GM12878 (cell line): ENCODE data around the gene CYS1. TPM values are rescaled to one million over a fixed set of nuclear protein-coding genes. Genes with fewer than 3 reads are reported as not detected.

Experiments
- ASH2L ChIP-seq: fragments of 300-600, 200-600 bp; sonication (generic); IDR thresholded peaks from 2 replicates; pipeline ENCODE4 v1.6.1; 2017; ENCODE audit warnings: low read depth, mild to moderate bottlenecking, borderline replicate concordance
- ATF3 ChIP-seq: IDR thresholded peaks from 2 replicates; pipeline ENCODE4 v1.6.1; 2011; ENCODE audit warnings: low read depth, mild to moderate bottlenecking, low read length, moderate library complexity, borderline replicate concordance; ENCODE audit errors: extremely low read depth
- CEBPZ ChIP-seq: fragments of 150-350 bp; IDR thresholded peaks from 2 replicates; pipeline ENCODE4 v1.6.1; 2016; ENCODE audit warnings: low read depth, low read length
- CHD2 ChIP-seq: IDR thresholded peaks from 2 replicates; pipeline ENCODE4 v1.6.1; 2011; ENCODE audit warnings: low read depth, low read length, improper control_type of control experiment, borderline replicate concordance
- DPF2 ChIP-seq: fragments of 450-650 bp; IDR thresholded peaks from 2 replicates; pipeline ENCODE4 v1.6.1; 2017; ENCODE audit warnings: mild to moderate bottlenecking
- EZH2 ChIP-seq: IDR thresholded peaks from 2 replicates; pipeline ENCODE4 v1.6.1; 2012; ENCODE audit warnings: low read depth, mild to moderate bottlenecking, control low read depth, inconsistent platforms, low read length, borderline replicate concordance; ENCODE audit not compliant: control insufficient read depth
- MAX ChIP-seq: IDR thresholded peaks from 2 replicates; pipeline ENCODE4 v1.6.1; 2012; ENCODE audit warnings: low read depth, low read length, improper control_type of control experiment
- MYB ChIP-seq: fragments of 150-350 bp; IDR thresholded peaks from 2 replicates; pipeline ENCODE4 v1.6.1; 2014; ENCODE audit warnings: mild to moderate bottlenecking, low read depth, low read length, borderline replicate concordance
- PAX8 ChIP-seq: fragments of 450-650 bp; IDR thresholded peaks from 2 replicates; pipeline ENCODE4 v1.6.1; 2017; ENCODE audit warnings: mild to moderate bottlenecking, moderate library complexity
- POLR2AphosphoS5 ChIP-seq: IDR thresholded peaks from 2 replicates; pipeline ENCODE4 v1.6.1; 2011; ENCODE audit warnings: mild to moderate bottlenecking, low read length, inconsistent platforms
- RELB ChIP-seq: fragments of 450-650 bp; IDR thresholded peaks from 2 replicates; pipeline ENCODE4 v1.6.1; 2017; ENCODE audit warnings: low read depth, mild to moderate bottlenecking, moderate library complexity
- SMARCA5 ChIP-seq: fragments of 450-650 bp; IDR thresholded peaks from 2 replicates; pipeline ENCODE4 v1.6.1; 2017; ENCODE audit warnings: mild to moderate bottlenecking
- SP1 ChIP-seq: IDR thresholded peaks from one replicate; pipeline ENCODE4 v1.6.1; 2011; ENCODE audit warnings: low read depth, low read length
- SREBF1 ChIP-seq: IDR thresholded peaks from 2 replicates; pipeline ENCODE4 v1.6.1; 2012; ENCODE audit warnings: mild to moderate bottlenecking, low read length
- SUZ12 ChIP-seq: fragments of 200-600 bp; sonication (generic); IDR thresholded peaks from one replicate; pipeline ENCODE4 v1.6.1; 2018; ENCODE audit warnings: antibody characterized with exemption, mild to moderate bottlenecking; ENCODE audit not compliant: unreplicated experiment
- USF1 ChIP-seq: IDR thresholded peaks from 2 replicates; pipeline ENCODE4 v1.6.1; 2011; ENCODE audit warnings: borderline replicate concordance, low read depth, mild to moderate bottlenecking, moderate library complexity, mixed read lengths, low read length; ENCODE audit not compliant: insufficient read depth; ENCODE audit errors: extremely low read length
- polyA plus RNA-seq, 11 experiments: library from polyadenylated mRNA; depleted of rRNA in 4 of 11; unstranded in 6 of 11; stranded (reverse) in 5 of 11; fragments of >200 nt; fragmentation: Nextera tagmentation in 4 of 11; fragmentation: Illumina TruSeq in 1 of 11; extraction: Ambion mirVana in 4 of 11; extraction: Trizol in 1 of 11; gene quantifications; 1 replicate in 1 of 11; 2 replicates in 10 of 11; pipeline versions ENCODE4 v1.2.1 to v1.2.3, GENCODE V29; 2011 to 2016; ENCODE audit warnings: inconsistent platforms in 2 of 11, missing spikeins in 2 of 11, low read depth in 1 of 11
- total RNA-seq, 4 experiments: library from RNA; depleted of rRNA in 3 of 4; stranded (reverse); fragments of >200 nt in 3 of 4; fragmentation: Illumina TruSeq in 1 of 4; extraction: Trizol in 1 of 4; gene quantifications; 2 replicates each; pipeline versions ENCODE4 v1.2.1 to v1.2.3, GENCODE V29; 2013 to 2021

The CYS1 gene
- total and polyA plus RNA-seq, 10 of the 15 experiments (the other 5 are each of a cell fraction or from before 2014, with no cell fraction given), result 0.35 to 6.4 (median 2.5) TPM

GRCh38 chr2:10043256-10043905 is 36.8 kb downstream of the CYS1 start, which contains the start of gene KLF11 (continued):
- TF ChIP-seq CEBPZ, result no peak
- TF ChIP-seq POLR2AphosphoS5, result no peak
- no peak for TF ChIP-seq ASH2L
- no peak for TF ChIP-seq SUZ12
- TF ChIP-seq DPF2, result 0 out of 2 replicates have a peak, but pooled peaks have one; percentile 34
- no peak for TF ChIP-seq ATF3
- TF ChIP-seq CHD2, result no peak
- no peak for TF ChIP-seq RELB
- no peak for TF ChIP-seq EZH2
- no peak for TF ChIP-seq MYB
- no peak for TF ChIP-seq SREBF1
- TF ChIP-seq USF1, result peak; percentile 55
- TF ChIP-seq SMARCA5, result peak; percentile 80
- TF ChIP-seq PAX8, result no peak
- TF ChIP-seq SP1, result peak; percentile 45
- TF ChIP-seq MAX, result 0 out of 2 replicates have a peak, but pooled peaks have one; percentile 64
